ENCODE data around the gene PNLIPRP3. TPM values are rescaled to one million over a fixed set of nuclear protein-coding genes. Genes with fewer than 3 reads are reported as not detected.

PNLIPRP3 gene
- total and polyA plus RNA-seq, 2 of the 4 experiments (the other 2 are of a cell fraction), result not detected

GRCh38 chr10:116469437-116469836 lies 41.8 kb downstream of the PNLIPRP3 start:
- ATAC-seq (ENCODE audit: low read depth) (peak; percentile 56), DNase-seq (peak; percentile 13)
- H2AK9ac ChIP-seq (replicated peaks; ENCODE audit: low read depth, low read length, poor library complexity), result no peak overlapping the region
- in situ Hi-C loops (cut with MboI; ENCODE audit: low sequenced_read_pairs), result no loop called here
- H3K23ac ChIP-seq (ENCODE audit: low read depth, low read length), result no peak overlapping the region
- no peak overlapping the region for H4K91ac ChIP-seq (ENCODE audit: insufficient read depth, low read depth, low read length)
- H3K4ac ChIP-seq (ENCODE audit: low read depth, low read length), result no peak overlapping the region
- no peak overlapping the region for H3K27ac ChIP-seq (ENCODE audit: insufficient read depth, low read length)
- no peak overlapping the region for H2AFZ ChIP-seq (replicated peaks; ENCODE audit: low read length, poor library complexity)
- no peak for TF ChIP-seq MAZ (IDR thresholded peaks at IDR 0.05; ENCODE audit: borderline replicate concordance, low read depth, low read length)
- H3K27me3 ChIP-seq (ENCODE audit: control insufficient read depth, insufficient read depth, low read length), result no peaks in the 10 kb centered on the region
- H4K5ac ChIP-seq (ENCODE audit: low read depth, low read length), result no peak overlapping the region
- no peak overlapping the region for H2AK5ac ChIP-seq (ENCODE audit: low read depth, low read length)
- no TSS peak for BruUV-seq (replicated peaks)
- no peaks in the 10 kb centered on the region for H3K4me1 ChIP-seq (ENCODE audit: control insufficient read depth, insufficient read depth, low read length)
- H3K79me1 ChIP-seq (ENCODE audit: low read depth in 1 of 2, low read length in 2 of 2), result no peaks in the 10 kb centered on the region
- dilution Hi-C loops (cut with HindIII; ENCODE audit: low sequenced_read_pairs, unreplicated experiment), result no loop called here
- H2BK15ac ChIP-seq (ENCODE audit: low read depth, low read length), result no peak overlapping the region
- CTCF ChIA-PET, result no interaction called here
- H4K8ac ChIP-seq (ENCODE audit: low read depth in 2 of 2, low read length in 2 of 2), result no peak overlapping the region
- no peaks in the 10 kb centered on the region for H3K9me3 ChIP-seq (ENCODE audit: control insufficient read depth, insufficient read depth, low read length)
- no peak overlapping the region for H2BK5ac ChIP-seq (ENCODE audit: low read depth, low read length, poor library complexity, severe bottlenecking)
- no peak overlapping the region for H2BK120ac ChIP-seq (ENCODE audit: low read depth, low read length)
- H3K36me3 ChIP-seq (ENCODE audit: control insufficient read depth, insufficient read depth, low read length), result no peaks in the 10 kb centered on the region
- WGBS, 2 experiments (ENCODE audit: extremely low coverage in 2 of 2, insufficient read length in 1 of 2), result 0% methylated on average over 1 of the region's 3 CpGs; no CpG with 5 or more reads in 1 of the 2 experiments
- H3K9me1 ChIP-seq (ENCODE audit: insufficient read depth, low read length), result no peaks in the 10 kb centered on the region
- no peak overlapping the region for H3K14ac ChIP-seq (replicated peaks; ENCODE audit: low read depth, low read length)
- intact Hi-C loops (cut with micrococcal nuclease), result no loop called here
- no peak overlapping the region for H3K56ac ChIP-seq (ENCODE audit: extremely low read depth, insufficient read depth, low read length)
- POLR2A ChIA-PET (ENCODE audit: unreplicated experiment), result no interaction called here
- no peak overlapping the region for H3K18ac ChIP-seq (ENCODE audit: low read depth, low read length)
- H3K4me3 ChIP-seq (ENCODE audit: insufficient read depth, low read depth, low read length), result no peak overlapping the region
- no peaks in the 10 kb centered on the region for H4K20me1 ChIP-seq (ENCODE audit: insufficient read depth, low read length)
- H2BK20ac ChIP-seq (ENCODE audit: low read depth, low read length), result no peak overlapping the region
- H3K4me2 ChIP-seq (ENCODE audit: low read depth, low read length), result no peak overlapping the region
- H3K9ac ChIP-seq (ENCODE audit: low read depth, low read length), result no peak overlapping the region
